ENCODE data around the gene SUSD1. TPM values are rescaled to one million over a fixed set of nuclear protein-coding genes. Genes with fewer than 3 reads are reported as not detected.

Gene SUSD1
- total RNA-seq, 1 experiment from 2014 or later: 7.4 TPM

DNA sequence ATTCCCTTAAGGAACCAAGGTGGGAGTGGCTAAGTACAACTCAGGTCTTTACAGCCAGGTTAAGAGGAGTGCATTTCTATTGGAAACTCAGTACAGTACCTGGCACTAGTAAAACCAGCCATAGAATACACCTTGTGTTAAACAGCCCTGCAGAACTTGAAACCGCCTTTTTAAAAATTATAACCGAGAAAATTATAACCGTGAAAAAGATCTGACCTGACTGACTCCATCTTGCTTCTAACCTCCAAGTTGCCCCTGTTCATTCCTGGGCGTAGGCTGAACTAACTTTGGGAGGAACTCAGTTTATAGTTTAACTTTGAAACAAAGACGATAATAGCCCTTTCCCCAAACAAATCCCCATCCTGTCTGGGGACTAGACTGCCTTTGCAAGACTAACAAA lies 132.3 kb downstream of the SUSD1 start:
- H3K9me3 ChIP-seq (ENCODE audit: low read length): peaks cover 2% of the 10 kb centered on the region; the same call in 1 of the 2 replicates
- H3K4me3 ChIP-seq (ENCODE audit: low read length): no peak overlapping the region
- H3F3A ChIP-seq (ENCODE audit: low read length, unreplicated experiment): peaks cover 6% of the 10 kb centered on the region
- POLR2A ChIA-PET (ENCODE audit: unreplicated experiment): no interaction called here
- no TSS peak for BruUV-seq (replicated peaks)
- intact Hi-C loops (cut with micrococcal nuclease): no loop called here
- H3K79me2 ChIP-seq (ENCODE audit: low read length): no peaks in the 10 kb centered on the region
- CTCF ChIA-PET: no interaction called here
- H3K4me1 ChIP-seq (ENCODE audit: insufficient read depth, low read length): peaks cover 50% of the 10 kb centered on the region
- peak overlapping the region; percentile 86 for H3K27ac ChIP-seq (ENCODE audit: low read length)
- H4K20me1 ChIP-seq (ENCODE audit: low read length): no peaks in the 10 kb centered on the region
- no peaks in the 10 kb centered on the region for H3K27me3 ChIP-seq (ENCODE audit: low read length)
- peak overlapping the region; percentile 16; the same call in 1 of the 2 replicates for H3K9ac ChIP-seq (ENCODE audit: low read length)
- H3K4me2 ChIP-seq (ENCODE audit: low read length): peak overlapping the region; percentile 50
- no peak overlapping the region for H2AFZ ChIP-seq (ENCODE audit: low read length)
- DNase-seq (no peak), ATAC-seq (no peak)
- no peaks in the 10 kb centered on the region for H3K9me2 ChIP-seq (replicated peaks; ENCODE audit: low read length)
- TF ChIP-seq, protein P1, sequence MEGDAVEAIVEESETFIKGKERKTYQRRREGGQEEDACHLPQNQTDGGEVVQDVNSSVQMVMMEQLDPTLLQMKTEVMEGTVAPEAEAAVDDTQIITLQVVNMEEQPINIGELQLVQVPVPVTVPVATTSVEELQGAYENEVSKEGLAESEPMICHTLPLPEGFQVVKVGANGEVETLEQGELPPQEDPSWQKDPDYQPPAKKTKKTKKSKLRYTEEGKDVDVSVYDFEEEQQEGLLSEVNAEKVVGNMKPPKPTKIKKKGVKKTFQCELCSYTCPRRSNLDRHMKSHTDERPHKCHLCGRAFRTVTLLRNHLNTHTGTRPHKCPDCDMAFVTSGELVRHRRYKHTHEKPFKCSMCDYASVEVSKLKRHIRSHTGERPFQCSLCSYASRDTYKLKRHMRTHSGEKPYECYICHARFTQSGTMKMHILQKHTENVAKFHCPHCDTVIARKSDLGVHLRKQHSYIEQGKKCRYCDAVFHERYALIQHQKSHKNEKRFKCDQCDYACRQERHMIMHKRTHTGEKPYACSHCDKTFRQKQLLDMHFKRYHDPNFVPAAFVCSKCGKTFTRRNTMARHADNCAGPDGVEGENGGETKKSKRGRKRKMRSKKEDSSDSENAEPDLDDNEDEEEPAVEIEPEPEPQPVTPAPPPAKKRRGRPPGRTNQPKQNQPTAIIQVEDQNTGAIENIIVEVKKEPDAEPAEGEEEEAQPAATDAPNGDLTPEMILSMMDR (conservative IDR thresholded peaks at IDR 0.05; ENCODE audit: low read depth, low read length): no peak
- no peak for TF ChIP-seq EZH2 (IDR thresholded peaks at IDR 0.05; ENCODE audit: low read length, unreplicated experiment)
- H3K36me3 ChIP-seq (ENCODE audit: low read depth, low read length): peaks cover 5% of the 10 kb centered on the region; the same call in 1 of the 2 replicates

DNA sequence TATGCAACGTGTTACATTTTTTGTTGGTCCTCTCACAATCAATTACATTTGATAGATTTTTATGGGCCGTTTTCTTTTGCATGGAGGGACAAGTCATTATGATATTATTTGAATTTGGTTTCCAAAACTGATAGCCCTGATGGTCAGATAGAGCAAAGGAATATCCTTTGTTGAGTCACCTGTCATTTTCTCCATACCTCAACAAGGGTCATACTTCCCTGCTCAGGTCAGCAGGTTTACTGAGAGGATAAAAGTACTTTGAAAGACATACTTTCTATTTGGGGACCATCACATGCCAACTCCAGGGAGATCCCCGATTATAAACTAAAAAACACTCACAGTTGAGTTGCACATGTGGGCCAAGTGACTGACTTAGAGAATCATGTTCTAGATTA lies 132.9 kb downstream of the SUSD1 start:
- TF ChIP-seq, protein P1 (conservative IDR thresholded peaks at IDR 0.05; ENCODE audit: low read depth, low read length): no peak
- TF ChIP-seq EZH2phosphoT487 (IDR thresholded peaks at IDR 0.05; ENCODE audit: borderline replicate concordance, low read length) (no peak), EZH2 (IDR thresholded peaks at IDR 0.05; ENCODE audit: low read length, unreplicated experiment) (no peak)
- Histone ChIP-seq H3K9me2 (replicated peaks; ENCODE audit: low read length) (no peaks in the 10 kb centered on the region), H3K27ac (ENCODE audit: low read length) (peak overlapping the region; percentile 86), H3K79me2 (ENCODE audit: low read length) (no peaks in the 10 kb centered on the region), H3K27me3 (ENCODE audit: low read length) (no peaks in the 10 kb centered on the region), H4K20me1 (ENCODE audit: low read length) (no peaks in the 10 kb centered on the region), H3K36me3 (ENCODE audit: low read depth, low read length) (no peaks in the 10 kb centered on the region), H3F3A (ENCODE audit: low read length, unreplicated experiment) (peaks cover 6% of the 10 kb centered on the region), H3K4me3 (ENCODE audit: low read length) (no peak overlapping the region), H3K9ac (ENCODE audit: low read length) (peak overlapping the region; percentile 16; the same call in 1 of the 2 replicates), H3K4me2 (ENCODE audit: low read length) (peak overlapping the region; percentile 50), H2AFZ (ENCODE audit: low read length) (no peak overlapping the region), H3K4me1 (ENCODE audit: insufficient read depth, low read length) (peaks cover 56% of the 10 kb centered on the region), H3K9me3 (ENCODE audit: low read length) (no peaks in the 10 kb centered on the region)
- ChIA-PET POLR2A (ENCODE audit: unreplicated experiment) (no interaction called here), CTCF (no interaction called here)
- DNase-seq (no peak), ATAC-seq (no peak)
- intact Hi-C loops (cut with micrococcal nuclease): no loop called here
- no TSS peak for BruUV-seq (replicated peaks)

DNA sequence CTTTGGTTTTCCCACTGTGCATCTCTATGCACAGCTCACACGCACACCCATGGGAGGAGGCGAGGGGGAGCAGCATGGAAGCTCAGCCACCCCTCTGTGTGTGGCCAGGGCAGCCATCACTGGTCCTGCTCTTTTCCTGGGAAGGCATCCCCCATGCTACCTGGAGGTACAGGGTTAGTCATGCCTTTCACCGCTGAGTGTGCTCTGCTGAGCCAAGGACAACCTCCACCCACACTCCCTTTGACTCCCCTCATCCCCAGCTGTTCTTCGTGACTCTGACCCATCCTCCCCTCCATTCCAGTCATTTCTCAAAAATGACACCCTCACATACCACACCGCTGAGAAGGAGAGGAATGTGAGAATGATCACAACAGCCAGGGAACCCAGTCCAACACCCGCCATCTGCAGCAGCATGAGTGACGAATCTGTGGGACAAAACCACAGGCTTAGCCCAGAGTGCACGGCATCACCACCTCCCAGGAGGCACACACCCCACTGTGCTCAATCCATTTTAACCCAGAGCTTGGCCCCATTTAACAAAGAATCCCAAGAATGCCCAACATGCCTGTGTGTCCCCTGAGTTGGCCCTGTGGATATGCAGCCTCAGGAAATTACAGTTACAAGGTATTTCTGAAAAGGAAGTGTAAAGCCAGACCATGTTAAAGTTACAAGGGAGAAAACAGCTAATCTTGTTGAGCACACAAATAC lies 133.4 kb downstream of the SUSD1 start:
- peaks cover 56% of the 10 kb centered on the region for H3K4me1 ChIP-seq (ENCODE audit: insufficient read depth, low read length)
- intact Hi-C loops (cut with micrococcal nuclease): no loop called here
- peak overlapping the region; percentile 86 for H3K27ac ChIP-seq (ENCODE audit: low read length)
- TF ChIP-seq EZH2 (IDR thresholded peaks at IDR 0.05; ENCODE audit: low read length, unreplicated experiment): no peak
- TF ChIP-seq EZH2phosphoT487 (IDR thresholded peaks at IDR 0.05; ENCODE audit: borderline replicate concordance, low read length): no peak
- TF ChIP-seq, protein P1 (conservative IDR thresholded peaks at IDR 0.05; ENCODE audit: low read depth, low read length): no peak
- no peaks in the 10 kb centered on the region for H4K20me1 ChIP-seq (ENCODE audit: low read length)
- ATAC-seq (peak; percentile 82), DNase-seq (peak; percentile 96)
- no peak overlapping the region for H2AFZ ChIP-seq (ENCODE audit: low read length)
- ChIA-PET POLR2A (ENCODE audit: unreplicated experiment) (no interaction called here), CTCF (no interaction called here)
- no peaks in the 10 kb centered on the region for H3K9me3 ChIP-seq (ENCODE audit: low read length)
- no peaks in the 10 kb centered on the region for H3K79me2 ChIP-seq (ENCODE audit: low read length)
- H3K9me2 ChIP-seq (replicated peaks; ENCODE audit: low read length): no peaks in the 10 kb centered on the region
- H3F3A ChIP-seq (ENCODE audit: low read length, unreplicated experiment): peaks cover 6% of the 10 kb centered on the region
- peak overlapping the region; percentile 50 for H3K4me2 ChIP-seq (ENCODE audit: low read length)
- no peaks in the 10 kb centered on the region for H3K36me3 ChIP-seq (ENCODE audit: low read depth, low read length)
- no peak overlapping the region for H3K4me3 ChIP-seq (ENCODE audit: low read length)
- peak overlapping the region; percentile 16; the same call in 1 of the 2 replicates for H3K9ac ChIP-seq (ENCODE audit: low read length)
- H3K27me3 ChIP-seq (ENCODE audit: low read length): no peaks in the 10 kb centered on the region
- no TSS peak for BruUV-seq (replicated peaks)

Measured in PC-3 (cell line).